HG03060 (cell line): ENCODE data around the gene OAS2.

Experiments
- ATAC-seq: cut with Tn5 transposase; IDR thresholded peaks from one replicate; pipeline ENCODE4 v1.9.1; 2021; ENCODE audit warnings: low read depth, moderate number of reproducible peaks; ENCODE audit not compliant: unreplicated experiment

The OAS2 gene

DNA sequence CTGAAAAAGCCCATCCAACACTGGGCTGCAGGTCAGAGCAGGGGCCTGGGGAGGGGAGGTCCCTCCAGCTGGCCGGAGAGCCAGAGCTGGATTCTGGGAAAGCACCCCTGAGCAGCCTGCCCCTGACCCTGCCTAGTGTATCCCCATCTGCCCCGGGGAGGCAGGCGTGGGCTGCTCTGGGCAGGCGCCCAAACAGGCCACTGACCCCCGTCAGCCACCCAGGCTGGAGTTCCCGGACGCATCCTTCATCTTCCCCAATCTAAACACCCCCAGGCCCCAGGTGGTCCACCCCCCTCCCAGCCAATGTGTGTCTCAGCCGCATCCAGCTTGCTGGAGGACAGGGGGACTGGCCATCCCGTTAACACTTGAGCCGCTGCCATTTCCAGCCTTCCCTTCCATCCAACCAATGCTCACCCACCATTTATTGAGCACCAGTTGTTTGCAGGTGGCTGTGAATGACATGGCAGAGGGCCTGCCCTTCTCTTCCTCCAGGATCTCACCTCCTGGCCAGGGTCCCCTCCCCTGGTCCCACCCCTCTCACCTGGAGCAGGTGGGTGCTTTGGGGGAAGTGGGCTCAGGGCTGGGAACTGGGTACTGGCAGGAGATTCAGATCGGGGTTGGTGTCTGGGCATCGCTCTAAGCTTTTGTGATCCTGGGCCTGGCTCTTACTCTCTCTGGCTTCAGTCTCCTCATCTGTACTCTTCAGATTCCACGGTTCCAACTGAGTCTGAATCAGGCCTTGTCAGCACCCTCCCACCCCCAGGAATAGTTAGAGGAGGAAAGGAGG, 77.5 kb downstream of the OAS2 start:
- ATAC-seq: no peak

DNA sequence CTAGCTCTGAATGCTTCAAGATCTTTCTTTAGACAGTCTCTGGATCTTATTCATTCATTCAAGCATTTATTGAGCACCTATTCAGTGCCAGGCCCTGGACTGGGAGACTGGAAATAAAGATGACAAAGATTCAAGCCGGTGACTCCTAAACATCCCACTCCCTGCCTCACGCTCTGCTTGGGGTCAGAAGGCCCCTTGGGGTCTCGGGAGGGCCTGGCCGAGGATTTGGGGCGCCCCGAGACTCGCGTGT, 78.0 kb downstream of the OAS2 start:
- no peak for ATAC-seq

DNA sequence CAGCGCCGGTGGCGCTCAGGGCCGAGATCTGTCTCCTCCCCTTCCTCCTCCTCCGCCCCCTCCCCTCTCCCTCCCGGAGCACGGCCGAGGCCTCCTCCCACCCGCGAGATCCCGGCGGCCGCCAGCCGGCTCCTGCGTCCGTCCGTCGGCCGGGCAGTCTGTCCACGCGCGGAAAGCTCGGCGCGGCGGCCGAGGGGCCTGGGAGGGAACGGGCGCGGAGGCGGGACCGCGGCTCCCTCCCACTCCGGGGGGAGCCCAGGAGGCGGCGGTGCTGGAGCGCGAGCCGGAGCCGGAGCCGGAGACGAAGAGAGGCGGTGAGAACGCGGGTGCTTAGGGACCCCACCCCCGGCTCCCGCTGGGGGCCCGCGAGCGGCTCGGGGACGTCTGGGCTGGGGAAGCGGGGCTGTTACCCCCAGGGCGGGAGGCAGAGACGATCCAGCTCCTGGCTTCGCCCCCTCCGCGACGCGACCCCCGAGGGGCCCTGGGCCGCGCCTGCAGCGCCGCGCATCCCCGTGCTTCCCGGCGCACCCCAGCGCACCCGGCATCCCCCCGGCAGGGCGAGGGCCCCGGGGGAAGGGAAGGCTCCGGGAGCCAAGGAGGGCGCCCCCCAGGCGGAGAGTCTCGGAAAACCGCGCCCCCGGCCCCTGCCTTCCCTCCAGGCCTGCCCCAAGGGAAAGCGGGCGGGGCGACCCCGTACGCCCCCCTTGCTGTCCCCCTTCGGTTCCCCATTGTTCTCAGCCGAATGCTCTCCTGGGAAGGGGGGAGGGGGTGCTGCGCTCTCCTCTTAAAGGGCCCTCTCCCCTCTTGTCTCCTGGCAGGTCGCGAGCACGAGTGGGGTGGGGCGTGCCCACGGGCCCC, 78.5 kb downstream of the OAS2 start, which contains the start of gene DTX1:
Gene DTX1, plus strand, starts transcription at position 100 of the 858 bp plus-strand sequence. CDS start 1,463 bp downstream, outside the sequence.
- no peak for ATAC-seq

DNA sequence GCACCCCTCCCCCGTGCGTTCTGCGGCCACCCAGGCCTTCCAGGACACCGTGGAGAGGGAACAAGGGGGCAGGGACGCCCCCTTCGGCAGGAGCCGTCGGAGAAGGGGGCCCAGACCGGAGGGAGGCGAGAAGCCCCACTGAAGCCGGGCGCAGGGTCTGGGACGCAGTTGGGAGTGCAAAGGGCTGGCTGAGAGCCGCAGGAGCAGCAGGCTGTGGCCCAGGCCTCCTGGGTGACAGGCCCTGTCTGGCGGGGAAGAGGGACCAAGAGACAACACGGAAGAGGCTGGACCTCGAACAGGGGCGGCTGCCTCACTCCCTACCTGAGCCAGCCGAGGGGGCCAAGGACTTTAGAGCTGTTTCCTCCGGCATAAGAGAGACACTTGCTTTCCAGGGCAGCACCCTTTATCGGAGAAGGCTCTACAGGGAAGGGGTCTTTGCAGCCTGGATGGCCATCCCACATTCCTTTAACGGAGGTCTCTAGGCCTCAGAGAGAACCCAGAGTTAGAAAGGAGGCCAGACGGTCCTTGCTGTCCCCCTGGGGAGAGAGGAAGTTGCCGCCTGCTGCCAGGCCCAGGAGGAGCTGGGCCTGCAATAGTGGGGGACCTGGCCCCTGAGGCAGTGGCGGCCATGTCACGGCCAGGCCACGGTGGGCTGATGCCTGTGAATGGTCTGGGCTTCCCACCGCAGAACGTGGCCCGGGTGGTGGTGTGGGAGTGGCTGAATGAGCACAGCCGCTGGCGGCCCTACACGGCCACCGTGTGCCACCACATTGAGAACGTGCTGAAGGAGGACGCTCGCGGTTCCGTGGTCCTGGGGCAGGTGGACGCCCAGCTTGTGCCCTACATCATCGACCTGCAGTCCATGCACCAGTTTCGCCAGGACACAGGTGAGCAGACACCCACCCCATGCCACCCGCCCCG, 79.5 kb downstream of the OAS2 start:
- ATAC-seq: no peak

DNA sequence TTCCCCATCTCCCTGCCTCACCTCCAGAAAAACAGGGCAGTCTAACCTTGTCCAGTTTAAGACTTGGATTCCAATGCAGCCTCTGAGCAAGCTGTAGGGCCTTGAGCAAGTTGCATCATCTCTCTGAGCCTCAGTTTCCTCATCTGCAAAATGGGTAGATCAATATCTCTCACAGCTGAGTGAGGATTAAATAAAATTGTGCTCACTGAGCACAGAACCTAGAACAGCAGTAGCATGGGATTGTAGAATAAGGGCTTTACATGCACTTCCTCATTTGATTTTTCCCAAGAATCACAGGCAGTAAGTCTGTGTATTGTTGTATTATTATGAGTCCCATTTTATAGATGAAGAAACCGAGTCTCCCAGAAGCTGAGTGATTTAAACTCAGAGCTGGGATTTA, 80.2 kb downstream of the OAS2 start:
- ATAC-seq: no peak

DNA sequence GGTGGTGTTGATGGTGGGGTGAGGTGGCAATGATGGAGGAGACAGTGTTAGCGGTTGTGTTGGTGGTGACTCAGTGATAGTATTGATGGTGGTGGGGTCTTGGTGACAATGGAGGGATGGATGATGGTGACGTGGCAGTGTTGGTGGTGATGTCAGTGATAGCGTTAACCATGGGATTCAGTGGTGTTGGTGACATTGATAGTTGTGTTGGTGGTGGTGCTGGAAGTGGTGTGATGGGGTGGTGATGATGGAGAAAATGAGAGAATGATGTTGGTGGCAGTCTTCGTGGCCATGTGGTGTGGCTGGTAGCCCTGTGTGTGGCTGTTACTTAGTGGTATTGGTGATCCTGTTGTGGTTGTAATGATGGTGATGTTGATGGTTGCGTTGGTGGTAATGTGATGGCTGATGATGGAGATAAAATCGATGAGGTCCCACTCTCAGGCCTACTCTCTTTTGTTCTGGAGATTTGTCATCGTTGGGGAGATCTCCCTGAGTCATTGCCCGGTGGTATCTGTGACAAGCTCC, 80.8 kb downstream of the OAS2 start:
- no peak for ATAC-seq

DNA sequence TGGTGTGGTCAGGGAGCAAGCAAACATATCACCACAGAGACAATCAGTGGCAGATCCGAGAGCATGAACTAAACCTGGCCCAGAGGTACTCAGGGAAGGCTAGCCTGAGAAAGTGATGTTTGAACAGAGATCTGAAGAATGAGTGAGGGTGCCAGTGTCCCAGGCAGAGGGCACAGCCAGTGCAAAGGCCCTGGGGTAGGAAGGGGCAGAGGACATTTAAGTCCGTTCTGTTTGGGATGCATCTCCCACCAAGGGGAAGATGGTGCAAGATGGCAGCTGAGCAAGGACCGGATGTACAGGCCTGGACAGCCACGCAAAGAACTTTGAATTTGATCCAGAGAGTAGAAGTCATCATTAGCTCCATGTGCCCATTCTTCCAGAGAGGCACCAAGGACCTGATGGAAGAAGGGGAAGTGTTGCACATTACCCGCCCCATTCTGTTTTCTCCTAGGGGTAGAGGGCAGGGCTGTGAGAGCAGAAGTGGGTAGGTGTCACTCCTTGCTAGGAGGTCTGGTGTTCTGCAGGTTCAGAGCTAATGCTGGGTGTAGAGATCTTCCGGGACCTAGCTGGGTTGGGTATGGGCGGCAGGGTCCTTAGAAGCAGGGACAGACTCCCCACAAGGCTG, 82.1 kb downstream of the OAS2 start:
- ATAC-seq: no peak

DNA sequence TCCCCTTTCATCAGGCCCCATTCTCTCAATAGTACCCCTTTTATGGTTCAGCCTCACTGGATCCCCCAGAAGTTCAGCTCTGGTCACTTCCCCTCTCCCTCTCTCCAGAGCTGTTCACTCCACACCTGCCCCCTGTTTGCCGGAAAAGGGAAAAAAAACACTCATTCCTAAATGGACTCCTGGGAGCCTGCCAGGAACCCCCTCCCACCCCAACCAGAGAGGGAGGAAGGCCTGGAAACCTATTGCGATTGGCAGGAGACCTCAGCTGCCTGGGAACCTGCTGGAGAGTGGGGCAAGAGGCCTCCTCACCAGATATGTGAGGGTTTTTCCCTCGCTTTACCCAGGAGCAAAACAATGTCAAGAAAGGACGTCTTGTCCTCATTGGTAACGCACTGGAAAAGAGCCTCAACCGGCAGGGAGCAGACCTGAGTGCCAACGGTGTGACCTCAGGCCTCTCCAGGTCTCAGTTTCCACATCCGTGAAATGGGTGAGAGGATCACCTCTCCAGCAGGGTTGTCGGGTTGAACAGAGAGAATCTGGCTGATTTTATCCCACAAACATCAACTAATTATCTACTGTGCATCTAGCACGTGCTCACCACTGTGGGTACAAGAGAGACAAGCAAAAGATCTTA, 82.9 kb downstream of the OAS2 start:
- no peak for ATAC-seq
